GM12878 (cell line): Measurements from ENCODE around the gene OR10G8.

Experiments used
- BHLHE40 ChIP-seq, 2 experiments: fragments of 450-650 bp in 1 of 2; IDR thresholded peaks; 2 replicates each; pipeline ENCODE4 v1.6.1; 2011 to 2017; ENCODE audit warnings: low read depth in 2 of 2, borderline replicate concordance in 1 of 2, improper control_type of control experiment in 1 of 2, low read length in 1 of 2, mild to moderate bottlenecking in 1 of 2
- MYC ChIP-seq: IDR thresholded peaks from 2 replicates; pipeline ENCODE4 v1.6.1; 2011; ENCODE audit warnings: mild to moderate bottlenecking, low read length, moderate library complexity, inconsistent platforms; ENCODE audit not compliant: insufficient read depth, insufficient replicate concordance, insufficient read length, severe bottlenecking
- POLR2A ChIP-seq: IDR thresholded peaks from 2 replicates; pipeline ENCODE4 v1.6.1; 2011; ENCODE audit warnings: low read depth, mild to moderate bottlenecking, low read length
- TF ChIP-seq, protein P1 (sequence below): IDR thresholded peaks from 2 replicates; pipeline ENCODE4 v1.6.1; 2011; ENCODE audit warnings: mild to moderate bottlenecking, low read depth, low read length, moderate library complexity; ENCODE audit not compliant: insufficient replicate concordance
- TF ChIP-seq, protein P2 (sequence below), 3 experiments: IDR thresholded peaks in 2 of 3; conservative IDR thresholded peaks in 1 of 3; 2 replicates each; pipeline ENCODE4 v1.5.1; 2011; ENCODE audit warnings: low read depth in 3 of 3, low read length in 3 of 3, mild to moderate bottlenecking in 3 of 3, control low read depth in 2 of 3, moderate library complexity in 2 of 3, inconsistent platforms in 1 of 3, mixed read lengths in 1 of 3; ENCODE audit not compliant: control insufficient read depth in 2 of 3, insufficient read depth in 1 of 3; ENCODE audit errors: extremely low read depth in 1 of 3

DNA sequence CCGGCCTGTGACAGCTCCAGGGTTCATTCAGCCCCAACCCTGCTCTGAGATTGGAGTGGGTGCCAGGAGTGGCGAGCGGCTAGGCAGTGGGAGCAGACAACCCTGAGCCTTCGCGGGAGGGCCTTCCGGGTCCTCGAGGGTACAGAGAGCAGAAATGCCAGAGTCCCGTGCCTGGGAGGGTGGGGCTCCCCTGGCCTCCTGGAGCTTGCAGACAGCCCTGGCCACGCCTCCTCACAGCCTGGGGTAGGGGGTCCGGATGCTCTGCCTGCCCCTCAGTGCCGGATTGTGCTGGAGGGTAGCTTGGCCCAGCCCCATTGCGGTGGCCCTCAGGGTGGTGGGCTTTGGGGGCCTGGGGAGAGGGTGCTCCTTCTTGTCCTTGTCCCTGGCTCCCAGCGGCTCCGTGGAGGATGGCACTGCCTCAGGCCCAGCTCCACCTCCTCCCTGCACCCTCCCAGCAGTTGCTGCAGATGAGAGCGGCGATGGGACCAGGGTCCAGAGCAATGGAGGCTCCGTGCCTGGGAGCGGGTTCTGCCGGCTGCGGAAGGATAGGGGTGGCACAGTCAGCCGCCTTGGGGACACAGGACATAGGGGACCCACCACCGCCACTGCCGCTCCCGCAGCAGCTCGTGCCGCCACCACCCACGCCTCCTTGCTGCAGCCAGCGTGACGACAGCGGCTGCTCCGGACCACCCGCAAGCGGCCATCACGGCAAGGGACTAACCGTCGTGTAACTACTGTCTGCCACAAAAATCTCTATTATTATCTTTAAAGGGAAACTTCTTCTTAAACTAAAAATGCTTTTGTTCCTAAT is 49.4 kb downstream of the OR10G8 start:
- TF ChIP-seq POLR2A (no peak), MYC (no peak), BHLHE40 (IDR thresholded peaks at IDR 0.05; ENCODE audit: borderline replicate concordance in 1 of 2, low read depth in 2 of 2, low read length in 1 of 2) (peak; percentile 85 to 92)
- TF ChIP-seq, protein P1, sequence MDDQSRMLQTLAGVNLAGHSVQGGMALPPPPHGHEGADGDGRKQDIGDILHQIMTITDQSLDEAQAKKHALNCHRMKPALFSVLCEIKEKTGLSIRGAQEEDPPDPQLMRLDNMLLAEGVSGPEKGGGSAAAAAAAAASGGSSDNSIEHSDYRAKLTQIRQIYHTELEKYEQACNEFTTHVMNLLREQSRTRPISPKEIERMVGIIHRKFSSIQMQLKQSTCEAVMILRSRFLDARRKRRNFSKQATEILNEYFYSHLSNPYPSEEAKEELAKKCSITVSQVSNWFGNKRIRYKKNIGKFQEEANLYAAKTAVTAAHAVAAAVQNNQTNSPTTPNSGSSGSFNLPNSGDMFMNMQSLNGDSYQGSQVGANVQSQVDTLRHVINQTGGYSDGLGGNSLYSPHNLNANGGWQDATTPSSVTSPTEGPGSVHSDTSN = no peak
- TF ChIP-seq, protein P2, sequence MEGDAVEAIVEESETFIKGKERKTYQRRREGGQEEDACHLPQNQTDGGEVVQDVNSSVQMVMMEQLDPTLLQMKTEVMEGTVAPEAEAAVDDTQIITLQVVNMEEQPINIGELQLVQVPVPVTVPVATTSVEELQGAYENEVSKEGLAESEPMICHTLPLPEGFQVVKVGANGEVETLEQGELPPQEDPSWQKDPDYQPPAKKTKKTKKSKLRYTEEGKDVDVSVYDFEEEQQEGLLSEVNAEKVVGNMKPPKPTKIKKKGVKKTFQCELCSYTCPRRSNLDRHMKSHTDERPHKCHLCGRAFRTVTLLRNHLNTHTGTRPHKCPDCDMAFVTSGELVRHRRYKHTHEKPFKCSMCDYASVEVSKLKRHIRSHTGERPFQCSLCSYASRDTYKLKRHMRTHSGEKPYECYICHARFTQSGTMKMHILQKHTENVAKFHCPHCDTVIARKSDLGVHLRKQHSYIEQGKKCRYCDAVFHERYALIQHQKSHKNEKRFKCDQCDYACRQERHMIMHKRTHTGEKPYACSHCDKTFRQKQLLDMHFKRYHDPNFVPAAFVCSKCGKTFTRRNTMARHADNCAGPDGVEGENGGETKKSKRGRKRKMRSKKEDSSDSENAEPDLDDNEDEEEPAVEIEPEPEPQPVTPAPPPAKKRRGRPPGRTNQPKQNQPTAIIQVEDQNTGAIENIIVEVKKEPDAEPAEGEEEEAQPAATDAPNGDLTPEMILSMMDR (IDR thresholded peaks at IDR 0.05 in 2 of 3, conservative IDR thresholded peaks at IDR 0.05 in 1 of 3; ENCODE audit: control insufficient read depth in 2 of 3, extremely low read depth in 1 of 3, insufficient read depth in 1 of 3, low read depth in 3 of 3, low read length in 3 of 3) = no peak
